Chondrocyte (in vitro differentiated cells): ENCODE measurements around the gene RBBP8NL. TPM values are rescaled to one million over a fixed set of nuclear protein-coding genes. Genes with fewer than 3 reads are reported as not detected.

ENCODE experiments used
- DNase-seq: peaks from one replicate; pipeline ENCODE4 v3.0.0; 2021; ENCODE audit warnings: mixed read lengths, low spot score
- H3K27ac Mint-ChIP-seq: one replicate; pipeline ENCODE4 v1.8.0; 2021; ENCODE audit warnings: mild to moderate bottlenecking, moderate library complexity, mixed read lengths; ENCODE audit not compliant: unreplicated experiment
- H3K27me3 Mint-ChIP-seq: 2 replicates; pipeline ENCODE4 v1.8.0; 2021; ENCODE audit warnings: low read depth, mixed read lengths
- H3K36me3 Mint-ChIP-seq: 2 replicates; pipeline ENCODE4 v1.8.0; 2021; ENCODE audit warnings: low read depth, mixed read lengths
- H3K4me1 Mint-ChIP-seq: 2 replicates; pipeline ENCODE4 v1.8.0; 2021; ENCODE audit warnings: low read depth, mild to moderate bottlenecking, mixed read lengths
- H3K4me3 Mint-ChIP-seq: one replicate; pipeline ENCODE4 v1.8.0; 2021; ENCODE audit warnings: mild to moderate bottlenecking, moderate library complexity, mixed read lengths; ENCODE audit not compliant: unreplicated experiment
- H3K9me3 Mint-ChIP-seq: 2 replicates; pipeline ENCODE4 v1.8.0; 2021; ENCODE audit warnings: low read depth, mixed read lengths
- total RNA-seq: library from RNA; stranded (reverse); gene quantifications from 3 replicates; pipeline ENCODE4 v1.2.1, GENCODE V29; 2021
- TF ChIP-seq, protein P1 (sequence below): fragments of 200-600 bp; sonication (generic); IDR thresholded peaks from 2 replicates; pipeline ENCODE4 v1.5.0; 2021; ENCODE audit warnings: antibody characterized with exemption, mild to moderate bottlenecking, moderate library complexity

The RBBP8NL gene
- total RNA-seq, 1 donor from 2014 or later, result not detected

DNA sequence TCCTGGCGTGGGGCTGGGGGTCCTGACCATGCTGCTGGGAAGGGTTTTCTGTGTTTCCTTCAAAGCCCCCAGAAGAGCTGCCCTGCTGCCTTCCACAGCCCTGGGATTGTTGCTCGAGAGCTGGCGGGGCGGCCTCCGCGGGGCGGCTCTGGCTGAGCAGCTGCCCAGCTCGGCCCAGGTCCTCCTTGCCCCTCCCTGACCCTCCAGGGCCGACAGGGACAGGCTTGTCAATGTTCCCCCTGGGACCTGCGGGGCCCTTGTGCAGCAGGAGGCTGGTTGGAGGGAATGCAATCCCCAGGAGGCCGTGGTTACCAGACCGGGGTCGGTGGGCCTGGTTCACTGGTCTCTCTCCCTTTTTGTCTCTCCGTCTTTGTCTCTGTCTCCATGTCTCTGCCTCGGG lies 28.6 kb upstream of the RBBP8NL start:
- DNase-seq, result no peak
- H3K27me3 Mint-ChIP-seq, result peaks cover 8% of the 10 kb centered on the region
- no peak overlapping the region for H3K27ac Mint-ChIP-seq
- TF ChIP-seq, protein P1, sequence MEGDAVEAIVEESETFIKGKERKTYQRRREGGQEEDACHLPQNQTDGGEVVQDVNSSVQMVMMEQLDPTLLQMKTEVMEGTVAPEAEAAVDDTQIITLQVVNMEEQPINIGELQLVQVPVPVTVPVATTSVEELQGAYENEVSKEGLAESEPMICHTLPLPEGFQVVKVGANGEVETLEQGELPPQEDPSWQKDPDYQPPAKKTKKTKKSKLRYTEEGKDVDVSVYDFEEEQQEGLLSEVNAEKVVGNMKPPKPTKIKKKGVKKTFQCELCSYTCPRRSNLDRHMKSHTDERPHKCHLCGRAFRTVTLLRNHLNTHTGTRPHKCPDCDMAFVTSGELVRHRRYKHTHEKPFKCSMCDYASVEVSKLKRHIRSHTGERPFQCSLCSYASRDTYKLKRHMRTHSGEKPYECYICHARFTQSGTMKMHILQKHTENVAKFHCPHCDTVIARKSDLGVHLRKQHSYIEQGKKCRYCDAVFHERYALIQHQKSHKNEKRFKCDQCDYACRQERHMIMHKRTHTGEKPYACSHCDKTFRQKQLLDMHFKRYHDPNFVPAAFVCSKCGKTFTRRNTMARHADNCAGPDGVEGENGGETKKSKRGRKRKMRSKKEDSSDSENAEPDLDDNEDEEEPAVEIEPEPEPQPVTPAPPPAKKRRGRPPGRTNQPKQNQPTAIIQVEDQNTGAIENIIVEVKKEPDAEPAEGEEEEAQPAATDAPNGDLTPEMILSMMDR, result no peak
- H3K4me3 Mint-ChIP-seq, result no peak overlapping the region
- no peaks in the 10 kb centered on the region for H3K36me3 Mint-ChIP-seq
- no peaks in the 10 kb centered on the region for H3K9me3 Mint-ChIP-seq
- no peaks in the 10 kb centered on the region for H3K4me1 Mint-ChIP-seq

- H3K36me3 Mint-ChIP-seq, result no peaks in the 10 kb centered on the region
- no peak overlapping the region for H3K27ac Mint-ChIP-seq
- no peaks in the 10 kb centered on the region for H3K9me3 Mint-ChIP-seq
- peaks cover 8% of the 10 kb centered on the region for H3K27me3 Mint-ChIP-seq
- TF ChIP-seq, protein P1, result no peak
- H3K4me3 Mint-ChIP-seq, result no peak overlapping the region
- DNase-seq, result no peak
- no peaks in the 10 kb centered on the region for H3K4me1 Mint-ChIP-seq
Measured at GRCh38 chr20:62454904-62455636, 27.7 kb upstream of the RBBP8NL start.

DNA sequence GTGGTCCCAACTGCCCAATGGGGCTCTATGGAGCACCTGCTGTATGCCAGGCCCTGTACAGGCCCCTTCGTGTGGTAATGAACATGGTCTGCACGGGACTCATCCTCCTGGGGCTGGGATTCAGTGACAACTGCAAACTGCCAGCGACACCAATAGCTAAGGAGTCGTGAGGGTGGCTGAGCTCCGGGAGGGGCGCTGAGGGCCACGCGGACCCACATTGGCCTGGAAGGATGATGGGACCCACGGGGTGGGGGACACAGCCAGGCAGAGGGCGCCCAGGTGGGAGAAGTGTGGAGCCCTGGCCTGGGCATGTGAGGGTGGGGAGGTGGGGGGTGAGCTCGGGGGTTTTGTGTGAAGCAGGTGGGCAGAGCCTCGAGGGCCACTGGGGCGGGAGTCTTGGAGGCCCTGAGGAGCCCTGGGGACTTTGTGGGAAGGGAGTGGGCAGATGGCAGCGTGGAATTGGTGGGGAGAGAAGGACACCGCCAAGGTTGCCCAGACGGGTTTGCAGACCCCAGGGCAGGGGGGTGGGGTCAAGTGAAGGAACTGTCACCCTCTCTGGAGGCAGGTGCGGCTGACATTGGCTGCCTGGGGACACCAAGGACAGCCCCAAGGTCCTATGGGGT lies 26.0 kb upstream of the RBBP8NL start:
- H3K36me3 Mint-ChIP-seq, result no peaks in the 10 kb centered on the region
- H3K4me1 Mint-ChIP-seq, result no peaks in the 10 kb centered on the region
- H3K27ac Mint-ChIP-seq, result no peak overlapping the region
- peaks cover 15% of the 10 kb centered on the region for H3K27me3 Mint-ChIP-seq
- H3K9me3 Mint-ChIP-seq, result no peaks in the 10 kb centered on the region
- no peak overlapping the region for H3K4me3 Mint-ChIP-seq
- TF ChIP-seq, protein P1, result no peak
- DNase-seq, result no peak

DNA sequence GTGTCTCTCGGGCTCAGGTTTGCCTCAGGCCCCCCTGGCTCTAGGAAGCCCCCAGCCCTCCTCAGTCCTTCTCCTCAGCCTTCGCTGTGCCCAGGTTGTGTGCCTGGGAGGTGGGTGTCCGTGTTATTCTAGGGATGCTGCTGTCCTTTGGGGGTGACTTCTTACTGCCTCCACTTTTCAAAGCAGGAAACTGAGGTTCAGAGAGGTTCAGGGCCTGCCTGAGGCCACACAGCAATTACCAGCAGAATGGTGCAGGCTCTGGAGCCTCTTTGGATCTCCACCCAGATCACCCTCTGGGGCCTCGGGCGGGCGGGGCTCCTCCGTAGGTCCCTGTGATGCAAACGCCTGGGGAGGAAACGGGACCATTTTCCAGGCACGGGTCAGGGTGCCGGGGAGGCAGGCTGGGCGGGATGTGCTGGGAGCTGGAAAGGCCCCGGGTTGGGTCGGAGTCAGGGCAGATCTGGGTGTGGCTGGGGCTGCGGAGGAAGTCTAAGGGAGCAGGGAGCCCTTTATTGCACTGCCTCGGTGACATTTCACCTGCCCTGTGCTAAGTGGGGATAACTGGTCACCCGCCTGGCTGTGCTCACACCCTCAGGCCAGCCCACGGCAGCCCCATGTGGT lies 25.2 kb upstream of the RBBP8NL start:
- H3K36me3 Mint-ChIP-seq, result no peaks in the 10 kb centered on the region
- H3K27ac Mint-ChIP-seq, result no peak overlapping the region
- H3K9me3 Mint-ChIP-seq, result no peaks in the 10 kb centered on the region
- TF ChIP-seq, protein P1, result no peak
- H3K4me1 Mint-ChIP-seq, result no peaks in the 10 kb centered on the region
- peaks cover 22% of the 10 kb centered on the region for H3K27me3 Mint-ChIP-seq
- no peak overlapping the region for H3K4me3 Mint-ChIP-seq
- DNase-seq, result no peak

GRCh38 chr20:62451970-62452369 lies 24.6 kb upstream of the RBBP8NL start:
- H3K4me1 Mint-ChIP-seq, result no peaks in the 10 kb centered on the region
- no peaks in the 10 kb centered on the region for H3K36me3 Mint-ChIP-seq
- H3K27me3 Mint-ChIP-seq, result peaks cover 26% of the 10 kb centered on the region
- no peak overlapping the region for H3K4me3 Mint-ChIP-seq
- H3K9me3 Mint-ChIP-seq, result no peaks in the 10 kb centered on the region
- TF ChIP-seq, protein P1, result no peak
- DNase-seq, result no peak
- no peak overlapping the region for H3K27ac Mint-ChIP-seq
